ENCODE results near the gene CCNJL.

- no peak for TF ChIP-seq CTCF (IDR thresholded peaks at IDR 0.05)
- TF ChIP-seq POLR2A (IDR thresholded peaks at IDR 0.05), result no peak
Measured at GRCh38 chr5:160227012-160227411, 85.4 kb downstream of the CCNJL start.

Data from body of pancreas (tissue), 4 donors.